Eye (tissue), 1 donor: ENCODE results near the gene PPL.
A peak's percentile ranks its signal among the peaks of the same experiment; 100 is the strongest.
"Not testable (repeated sequence)": the region's sequence is repeated elsewhere in the genome, so short reads cannot be mapped to it uniquely, and the experiment has no call there.

Experiments
- DNase-seq: peaks from one replicate; pipeline ENCODE4 v3.0.0-alpha.2; 2015

The PPL gene, protein sequence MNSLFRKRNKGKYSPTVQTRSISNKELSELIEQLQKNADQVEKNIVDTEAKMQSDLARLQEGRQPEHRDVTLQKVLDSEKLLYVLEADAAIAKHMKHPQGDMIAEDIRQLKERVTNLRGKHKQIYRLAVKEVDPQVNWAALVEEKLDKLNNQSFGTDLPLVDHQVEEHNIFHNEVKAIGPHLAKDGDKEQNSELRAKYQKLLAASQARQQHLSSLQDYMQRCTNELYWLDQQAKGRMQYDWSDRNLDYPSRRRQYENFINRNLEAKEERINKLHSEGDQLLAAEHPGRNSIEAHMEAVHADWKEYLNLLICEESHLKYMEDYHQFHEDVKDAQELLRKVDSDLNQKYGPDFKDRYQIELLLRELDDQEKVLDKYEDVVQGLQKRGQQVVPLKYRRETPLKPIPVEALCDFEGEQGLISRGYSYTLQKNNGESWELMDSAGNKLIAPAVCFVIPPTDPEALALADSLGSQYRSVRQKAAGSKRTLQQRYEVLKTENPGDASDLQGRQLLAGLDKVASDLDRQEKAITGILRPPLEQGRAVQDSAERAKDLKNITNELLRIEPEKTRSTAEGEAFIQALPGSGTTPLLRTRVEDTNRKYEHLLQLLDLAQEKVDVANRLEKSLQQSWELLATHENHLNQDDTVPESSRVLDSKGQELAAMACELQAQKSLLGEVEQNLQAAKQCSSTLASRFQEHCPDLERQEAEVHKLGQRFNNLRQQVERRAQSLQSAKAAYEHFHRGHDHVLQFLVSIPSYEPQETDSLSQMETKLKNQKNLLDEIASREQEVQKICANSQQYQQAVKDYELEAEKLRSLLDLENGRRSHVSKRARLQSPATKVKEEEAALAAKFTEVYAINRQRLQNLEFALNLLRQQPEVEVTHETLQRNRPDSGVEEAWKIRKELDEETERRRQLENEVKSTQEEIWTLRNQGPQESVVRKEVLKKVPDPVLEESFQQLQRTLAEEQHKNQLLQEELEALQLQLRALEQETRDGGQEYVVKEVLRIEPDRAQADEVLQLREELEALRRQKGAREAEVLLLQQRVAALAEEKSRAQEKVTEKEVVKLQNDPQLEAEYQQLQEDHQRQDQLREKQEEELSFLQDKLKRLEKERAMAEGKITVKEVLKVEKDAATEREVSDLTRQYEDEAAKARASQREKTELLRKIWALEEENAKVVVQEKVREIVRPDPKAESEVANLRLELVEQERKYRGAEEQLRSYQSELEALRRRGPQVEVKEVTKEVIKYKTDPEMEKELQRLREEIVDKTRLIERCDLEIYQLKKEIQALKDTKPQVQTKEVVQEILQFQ (N-terminal part only)

DNA sequence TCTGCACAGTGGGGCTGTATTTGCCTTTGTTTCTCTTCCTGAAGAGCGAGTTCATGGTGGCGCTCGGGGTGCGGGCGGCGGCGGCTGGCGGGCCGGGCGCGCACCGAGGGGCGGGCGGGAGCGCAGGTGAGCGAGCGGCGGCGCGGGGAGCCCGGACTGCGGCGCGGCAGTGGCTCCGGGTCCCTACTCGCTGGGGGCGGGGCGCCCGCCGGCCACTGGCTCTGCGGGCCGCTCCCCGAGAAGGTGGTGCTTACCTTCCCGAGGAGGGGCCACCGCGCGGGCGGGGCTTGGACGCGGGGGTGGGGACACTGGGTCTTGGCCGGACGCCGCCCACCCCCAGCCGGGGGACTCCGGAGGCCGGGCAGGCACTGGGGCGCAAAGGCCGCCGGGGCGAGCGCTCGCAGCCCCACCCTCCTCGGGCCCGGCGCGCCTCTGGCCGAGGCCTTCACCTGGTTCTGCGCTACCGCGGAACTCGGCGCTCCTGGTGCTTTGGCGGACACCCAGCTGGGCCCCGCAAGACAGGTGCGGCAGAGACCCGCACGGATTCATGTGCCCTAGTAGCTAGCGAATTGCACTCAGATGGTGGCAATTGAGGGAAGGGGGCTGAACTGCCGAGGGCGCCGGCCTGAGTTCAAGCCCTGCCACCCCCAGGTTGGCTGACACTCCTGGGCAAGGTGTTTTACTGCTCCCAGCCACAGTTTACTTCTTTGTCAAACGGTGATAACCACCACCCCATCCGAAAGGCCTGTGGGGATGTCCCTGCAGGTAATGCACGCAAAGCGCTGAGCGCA lies at the start of gene PPL:
TSS of gene PPL (minus strand) at position 158 of the 791 bp plus-strand sequence. CDS start at position 55, 103 bp downstream.
- DNase-seq, result peak; percentile 45

DNA sequence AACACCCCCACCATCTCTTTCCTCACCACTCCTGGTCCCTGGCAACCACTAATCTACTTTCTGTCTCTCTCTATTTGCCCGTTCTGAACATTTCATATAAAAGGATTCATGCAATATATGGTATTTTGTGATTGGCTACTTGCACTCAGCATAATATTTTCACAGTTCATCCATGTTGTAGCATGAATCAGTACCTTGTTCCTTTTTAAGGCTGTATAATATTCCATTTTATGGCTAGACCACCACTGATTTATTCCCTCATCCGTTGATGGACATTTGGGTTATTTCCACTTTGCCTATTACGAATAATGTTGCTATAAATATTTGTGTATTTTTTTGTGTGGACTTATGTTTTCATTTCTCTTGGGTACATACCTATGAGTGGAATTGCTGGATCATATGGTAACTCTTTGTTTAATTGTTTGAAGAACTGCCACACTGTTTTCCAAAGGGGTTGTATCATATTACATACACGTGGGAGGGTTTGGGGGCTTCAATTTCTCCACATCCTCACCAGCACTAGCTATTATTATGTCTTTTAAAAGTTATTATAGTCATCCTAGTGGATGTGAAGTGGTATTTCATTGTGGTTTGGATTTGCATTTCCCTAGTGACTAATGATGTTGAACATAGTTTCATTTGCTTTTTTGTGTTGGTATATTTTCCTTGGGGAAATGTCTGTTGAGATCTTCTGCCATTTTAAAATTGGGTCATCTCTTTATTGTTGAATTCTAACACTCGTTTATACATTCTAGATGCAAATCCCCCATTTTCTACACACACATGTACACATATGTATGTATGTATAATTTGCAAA lies 47.4 kb upstream of the PPL start:
- no peak for DNase-seq

DNA sequence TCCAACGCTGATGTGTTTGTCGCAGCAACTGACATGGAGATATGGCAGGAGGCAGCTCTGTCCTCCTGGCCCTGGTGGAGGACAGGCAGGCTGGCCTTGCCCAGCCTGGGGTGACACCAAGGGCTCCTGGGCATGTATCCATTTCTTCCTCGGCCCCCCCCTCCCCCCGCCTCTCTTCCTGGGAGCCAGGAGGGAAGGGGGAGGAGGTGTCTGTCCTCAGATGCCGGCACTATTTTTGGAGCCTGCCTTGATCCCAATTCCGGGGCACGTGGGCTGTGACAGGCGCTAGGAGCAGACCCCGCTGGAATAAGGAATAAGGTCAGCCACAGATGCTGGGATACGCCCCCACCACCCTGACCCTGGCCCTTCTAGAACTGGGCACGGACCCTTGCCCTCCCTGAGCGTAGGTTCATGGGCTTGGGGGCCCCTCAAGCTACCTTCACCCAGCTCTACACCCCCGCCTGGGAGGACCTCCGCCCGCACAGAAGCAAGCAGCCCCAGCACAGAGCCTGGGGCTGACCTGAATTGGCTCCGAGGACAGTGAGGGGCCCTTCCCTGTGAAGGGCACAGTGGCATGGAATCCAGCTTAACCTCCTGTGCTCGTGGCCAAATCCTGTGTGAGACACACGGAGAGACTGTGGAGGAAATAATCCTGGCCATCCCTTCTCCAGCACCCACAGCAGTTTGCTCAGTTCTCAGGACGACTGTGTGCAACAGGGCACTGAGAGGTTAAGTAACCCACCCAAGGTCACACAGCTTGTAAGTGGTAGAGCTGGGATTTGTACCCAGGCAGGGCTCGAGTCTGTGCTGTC lies 45.3 kb upstream of the PPL start:
- no peak for DNase-seq

DNA sequence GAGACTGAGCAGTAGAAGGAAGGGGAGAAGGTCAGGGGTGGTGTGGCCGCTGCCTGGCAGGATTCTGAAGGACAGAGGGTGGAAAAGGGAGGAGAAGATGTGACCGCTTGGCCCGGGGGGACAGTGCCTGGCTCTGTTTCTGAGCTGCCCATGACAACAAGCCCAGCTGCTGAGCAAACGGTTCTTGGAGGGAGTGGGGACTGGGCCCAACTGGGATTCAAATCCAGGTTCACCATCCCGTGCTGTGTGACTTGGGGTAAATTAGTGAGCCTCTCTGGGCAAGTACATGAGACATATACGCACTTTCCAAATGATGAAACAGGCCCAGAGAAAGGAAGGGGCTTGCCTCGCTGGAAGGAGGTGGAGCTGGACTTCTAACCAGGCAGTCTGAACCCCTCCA lies 44.5 kb upstream of the PPL start:
- no peak for DNase-seq

DNA sequence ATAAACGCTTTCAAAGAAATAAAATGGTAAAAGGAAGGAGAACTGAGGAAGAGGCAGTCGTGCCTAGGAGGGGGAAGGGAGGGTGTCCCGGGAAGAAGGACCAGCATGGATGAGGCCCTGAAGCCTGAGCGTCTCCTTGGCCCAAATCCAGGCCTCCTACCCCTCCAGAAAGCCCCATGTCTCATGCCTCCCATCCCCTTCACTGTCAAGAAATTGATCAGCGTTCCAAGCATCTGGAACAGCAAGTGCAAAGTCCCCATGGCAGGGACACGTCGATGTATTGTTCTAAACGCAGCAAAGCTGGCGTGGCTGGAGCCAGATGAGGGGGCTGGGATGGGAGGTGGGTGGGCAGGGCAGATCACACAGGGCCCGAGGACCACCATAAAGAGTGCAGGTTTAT lies 43.7 kb upstream of the PPL start:
- no peak for DNase-seq

DNA sequence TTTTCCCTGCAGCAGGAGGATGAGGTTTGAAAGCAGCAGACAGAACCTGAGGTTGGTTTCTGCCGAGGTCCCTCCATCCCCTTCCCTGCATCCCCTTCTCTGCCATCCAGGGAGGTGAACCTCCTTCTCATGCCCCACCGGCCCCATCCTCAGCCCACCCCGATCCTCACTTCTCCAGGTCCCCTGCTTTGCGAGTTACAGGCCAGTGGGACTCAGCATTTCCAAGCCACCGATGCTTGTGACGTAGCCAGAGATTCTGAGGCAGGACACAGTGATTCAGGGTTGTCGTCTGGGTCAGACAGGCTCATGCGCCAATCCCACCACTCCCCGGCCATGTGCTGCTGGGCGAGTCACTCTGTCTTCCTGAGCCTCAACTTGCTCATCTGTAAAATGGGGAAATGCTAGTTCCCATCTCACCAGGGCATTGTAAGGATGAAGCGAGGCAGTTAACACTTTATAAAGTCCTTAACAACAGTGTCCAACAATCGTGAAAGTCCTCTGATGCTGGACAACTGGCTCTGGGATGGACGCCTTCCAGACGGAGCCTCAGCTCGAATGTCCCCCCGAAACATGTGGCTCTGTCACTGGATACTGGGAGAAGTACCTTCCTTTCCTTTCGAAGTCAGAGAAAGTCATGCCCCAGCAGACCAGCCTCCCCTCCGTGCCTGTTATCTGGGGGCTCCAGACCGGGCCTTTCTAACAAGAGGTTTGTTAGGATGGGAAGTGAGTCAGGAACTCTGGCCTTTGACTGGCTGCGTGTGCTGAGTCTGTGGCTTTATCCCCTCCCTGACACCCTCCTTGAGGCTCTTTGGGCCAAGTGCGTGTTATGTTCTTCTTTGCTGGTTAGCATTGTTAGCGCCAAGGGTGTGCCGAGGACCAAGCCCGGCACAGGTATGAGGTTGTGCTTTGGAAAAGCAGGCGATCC lies 43.0 kb upstream of the PPL start:
- no peak for DNase-seq

DNA sequence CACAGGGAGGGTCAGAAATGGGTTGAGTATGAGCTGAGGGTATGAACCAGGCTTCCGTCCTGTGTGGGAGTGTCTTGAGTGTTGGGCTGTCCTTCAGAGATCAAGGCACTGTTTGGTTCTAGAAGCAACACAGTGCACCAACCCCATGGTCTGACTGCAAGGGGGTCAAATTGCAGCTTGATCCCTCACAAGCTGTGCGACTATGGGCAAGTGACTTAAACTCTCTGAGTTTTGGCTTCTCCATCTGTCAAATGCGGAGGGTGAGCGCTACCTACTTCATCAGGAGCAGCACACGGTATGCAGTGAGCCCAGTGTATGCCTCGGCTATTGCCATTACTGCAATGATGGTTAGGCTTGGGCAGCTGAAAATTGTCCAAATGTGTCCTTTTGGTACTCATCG lies 42.2 kb upstream of the PPL start:
- no peak for DNase-seq

DNA sequence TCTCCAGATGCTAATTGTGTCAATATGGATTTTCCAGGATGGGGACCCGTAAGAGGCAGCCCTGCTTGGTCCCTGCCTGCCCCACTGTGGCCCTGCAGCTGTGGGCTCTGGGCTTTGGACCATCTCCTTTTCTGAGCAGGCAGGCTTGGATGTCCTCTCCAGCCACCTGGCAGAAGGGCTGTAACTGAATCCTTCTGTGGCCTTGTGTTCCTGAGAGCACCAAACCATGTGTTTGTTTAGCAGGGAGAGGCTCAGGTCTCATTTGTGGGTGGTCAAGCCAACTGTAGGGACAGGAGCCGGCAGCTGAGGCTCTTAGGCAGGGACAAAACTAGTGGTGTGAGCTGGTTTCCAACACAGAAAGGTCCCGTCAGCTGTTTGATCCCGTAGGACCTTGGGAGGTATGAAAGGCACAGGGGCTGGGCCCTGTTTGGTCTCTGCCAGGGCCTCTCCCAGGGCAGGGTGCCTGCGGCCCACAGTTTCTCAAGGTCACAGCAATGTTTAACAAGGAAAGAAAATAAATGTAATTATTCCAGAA lies 39.7 kb upstream of the PPL start:
- no peak for DNase-seq

DNA sequence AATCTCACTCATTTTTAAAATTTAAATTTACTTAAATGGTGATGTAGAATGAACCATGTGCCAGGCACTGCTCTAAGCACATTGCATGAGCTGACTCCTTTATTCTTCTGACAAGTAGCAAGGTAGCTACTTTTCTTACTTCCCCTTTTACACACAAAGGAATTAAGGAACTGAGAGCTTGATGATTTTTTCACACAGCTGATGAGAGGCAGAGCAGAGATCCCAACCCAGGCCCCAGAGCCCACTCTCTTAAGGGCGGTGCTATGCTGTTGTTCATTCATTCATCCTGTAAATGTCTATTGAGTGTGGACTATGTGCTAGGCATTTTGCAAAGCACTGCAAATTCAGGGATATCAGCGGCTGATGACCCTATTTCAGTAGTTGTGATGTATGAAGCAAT lies 39.1 kb upstream of the PPL start:
- no peak for DNase-seq

DNA sequence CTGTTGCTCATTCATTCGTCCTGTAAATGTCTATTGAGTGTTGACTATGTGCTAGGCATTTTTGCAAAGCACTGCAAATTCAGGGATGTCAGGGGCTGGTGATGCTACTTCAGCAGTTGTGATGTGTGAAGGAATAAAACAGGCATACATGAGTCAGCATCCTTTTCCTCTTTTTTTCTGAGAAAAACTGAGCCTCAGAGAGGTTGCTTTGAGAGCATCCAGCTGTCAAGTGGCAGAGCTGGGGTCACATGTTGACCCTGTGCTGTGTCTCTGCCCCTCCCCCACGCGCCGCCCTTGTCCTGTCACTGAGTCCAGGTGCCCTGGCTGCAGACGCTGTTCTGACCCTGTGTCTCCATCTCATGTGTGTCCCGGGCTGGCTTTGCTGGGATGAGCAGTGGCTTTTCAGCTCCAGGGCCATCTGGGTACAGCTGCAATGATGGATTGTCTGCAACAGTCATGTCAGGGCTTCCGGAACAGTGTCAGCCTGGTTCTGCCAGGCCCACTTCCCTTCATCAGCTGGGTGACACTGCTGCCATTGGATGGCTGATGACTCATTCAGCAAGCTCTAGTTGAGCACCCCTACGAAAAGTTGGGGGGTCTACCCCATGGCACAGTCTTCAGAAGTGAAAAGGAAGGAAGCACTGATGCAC lies 36.1 kb upstream of the PPL start:
- no peak for DNase-seq

DNA sequence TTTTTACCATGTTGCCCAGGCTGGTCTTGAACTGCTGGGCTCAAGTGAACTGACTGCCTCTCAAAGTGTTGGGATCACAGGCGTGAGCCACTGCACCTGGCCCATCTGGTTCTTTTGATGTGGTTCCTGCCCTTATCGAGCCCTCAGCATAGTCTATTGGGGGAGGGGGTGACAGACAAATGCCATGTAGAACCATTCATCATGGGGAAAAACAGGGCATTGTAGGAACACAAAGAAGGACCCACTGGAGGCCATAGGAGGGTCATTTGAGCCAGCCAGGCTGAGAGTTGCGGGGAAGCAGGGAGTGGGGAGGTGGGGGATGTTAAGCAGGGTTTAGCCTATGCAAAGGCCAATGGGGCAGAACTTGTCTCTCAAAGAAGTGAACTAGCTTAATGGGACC lies 33.1 kb upstream of the PPL start:
- no peak for DNase-seq

DNA sequence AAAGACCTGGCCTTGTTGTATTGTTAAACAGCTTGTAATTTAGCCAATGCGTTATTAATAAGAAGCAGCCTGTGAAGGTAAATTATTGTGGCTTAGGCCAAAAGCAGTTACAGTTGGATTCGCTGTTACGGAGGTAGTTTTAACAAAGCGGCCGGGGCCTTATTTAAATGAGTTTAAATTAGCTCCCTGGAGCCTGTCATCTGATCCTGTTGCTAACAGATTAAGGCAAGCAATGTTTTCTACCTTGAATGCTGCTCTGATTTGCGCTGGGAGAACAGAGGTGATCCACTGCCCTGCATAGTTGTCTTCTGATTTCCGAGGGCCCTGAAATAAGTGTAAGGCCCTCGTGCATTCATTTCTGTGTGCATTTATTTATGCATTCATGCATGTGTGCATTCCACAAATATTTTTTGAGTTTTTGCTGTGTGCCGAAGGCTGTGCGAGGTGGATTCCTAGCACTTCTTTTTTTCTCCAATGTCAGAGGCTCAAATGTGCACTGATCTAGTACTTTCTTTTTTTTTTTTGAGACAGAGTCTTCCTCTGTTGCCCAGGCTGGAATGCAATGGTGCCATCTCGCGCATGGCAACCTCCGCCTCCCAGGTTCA lies 32.0 kb upstream of the PPL start:
- DNase-seq, result peak; percentile 29

DNA sequence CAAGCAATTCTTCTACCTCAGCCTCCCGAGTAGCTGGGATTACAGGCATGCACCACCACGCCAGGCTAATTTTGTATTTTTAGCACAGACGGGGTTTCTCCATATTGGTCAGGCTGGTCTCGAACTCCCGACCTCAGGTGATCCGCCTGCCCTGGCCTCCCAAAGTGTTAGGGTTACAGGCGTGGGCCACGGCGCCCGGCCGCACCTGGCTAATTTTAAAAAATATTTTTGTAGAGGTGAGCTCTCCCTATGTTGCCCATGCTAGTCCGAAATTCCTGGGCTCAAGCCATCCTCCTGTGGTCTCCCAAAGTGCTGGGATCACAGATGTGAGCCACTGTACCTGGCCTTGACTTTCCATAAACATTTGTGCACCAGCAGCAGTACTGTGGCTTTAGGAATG lies 31.3 kb upstream of the PPL start:
- DNase-seq, result not testable (repeated sequence)

DNA sequence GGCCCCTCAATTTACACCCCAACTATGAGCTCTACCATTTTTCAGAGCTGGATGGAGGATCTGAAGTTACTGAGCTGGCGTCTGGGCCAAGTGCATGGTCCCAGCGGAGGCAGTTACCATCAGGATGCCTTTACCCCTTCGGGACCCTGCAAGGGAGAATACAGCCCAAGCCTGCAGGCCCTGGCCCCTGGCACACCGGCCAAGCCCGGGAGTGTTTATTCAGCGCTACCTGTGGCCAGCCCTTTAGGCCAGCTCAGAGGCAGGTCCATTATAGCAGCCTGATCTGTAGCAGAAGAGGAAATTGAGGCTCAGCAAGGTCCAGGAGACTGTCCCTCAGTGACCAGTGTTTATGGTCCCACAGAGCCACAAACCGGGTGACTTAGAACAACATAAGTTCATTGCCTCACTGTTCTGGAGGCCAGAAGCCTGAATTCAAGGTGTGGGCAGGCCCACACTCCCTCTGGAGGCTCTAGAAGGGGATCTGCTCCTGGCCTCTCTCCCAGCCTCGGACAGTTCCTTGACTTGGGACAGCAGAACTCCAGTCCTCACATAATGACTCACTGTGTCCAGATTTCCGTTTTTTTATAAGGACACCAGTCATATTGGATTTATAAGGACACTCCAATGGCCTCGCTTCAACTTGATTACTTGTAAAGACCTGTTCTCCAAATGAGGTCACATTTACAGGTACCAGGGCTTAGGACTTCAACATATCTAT lies 29.9 kb upstream of the PPL start:
- DNase-seq, result no peak

DNA sequence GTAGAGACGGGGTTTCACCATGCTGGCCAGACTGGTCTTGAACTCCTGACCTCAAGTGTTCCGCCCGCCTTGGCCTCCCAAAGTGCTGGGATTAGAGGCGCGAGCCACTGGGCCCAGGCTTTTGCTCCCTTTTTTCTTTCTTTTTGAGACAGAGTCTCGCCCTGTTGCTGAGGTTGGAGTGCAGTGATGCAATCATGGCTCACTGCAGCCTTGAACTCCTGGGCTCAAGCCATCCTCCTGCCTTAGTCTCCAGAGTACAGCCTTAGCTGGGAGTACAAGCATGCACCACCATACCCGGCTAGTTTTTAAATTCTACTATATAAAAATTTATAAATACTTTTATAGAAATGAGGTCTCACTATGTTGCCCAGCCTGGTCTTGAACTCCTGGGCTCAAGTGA lies 26.6 kb upstream of the PPL start:
- DNase-seq, result not testable (repeated sequence)

DNA sequence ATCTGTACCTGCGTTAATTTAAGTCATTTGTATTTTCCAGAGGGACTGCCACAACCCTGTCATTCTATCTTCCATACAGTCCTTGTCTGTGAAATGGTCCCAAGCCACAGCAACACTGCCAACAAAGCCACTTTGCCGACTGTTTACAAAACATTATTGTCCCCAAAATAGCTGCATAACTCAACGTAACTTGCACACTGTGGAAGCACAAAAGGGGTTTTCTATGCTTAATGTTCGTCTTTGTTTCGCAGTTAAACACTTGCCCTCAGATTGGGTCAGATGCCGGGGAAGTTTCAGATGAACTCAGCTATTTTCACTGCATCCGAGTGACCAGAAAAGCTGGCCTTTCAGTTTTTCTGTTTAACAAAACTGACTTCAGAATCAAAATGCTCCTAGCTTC lies 25.8 kb upstream of the PPL start:
- DNase-seq, result no peak

DNA sequence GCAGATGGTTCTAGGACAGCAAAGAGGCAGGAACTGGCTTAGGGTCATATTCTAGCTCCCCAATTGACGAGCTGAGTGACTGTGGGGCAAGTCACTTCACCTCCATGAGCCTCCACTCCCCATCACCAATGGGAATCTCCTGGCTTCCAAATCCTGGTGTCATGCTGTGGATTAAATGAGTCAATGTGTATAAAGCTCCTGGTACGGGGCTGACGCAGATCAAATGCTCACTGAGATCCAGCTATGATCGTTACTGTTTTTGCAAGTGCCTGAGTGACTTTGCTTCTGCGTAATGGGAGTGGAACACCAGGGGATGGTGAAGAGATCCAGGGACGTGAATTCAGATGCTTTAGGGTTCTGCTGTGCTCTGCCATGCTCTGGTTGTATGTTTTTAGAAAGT lies 23.6 kb upstream of the PPL start:
- DNase-seq, result no peak
